22Rv1 (cell line): ENCODE data around the gene PEAK1.
"Not testable (repeated sequence)": the region's sequence is repeated elsewhere in the genome, so short reads cannot be mapped to it uniquely, and the experiment has no call there.

Source experiments
- H3K27ac ChIP-seq: fragments of 450-650 bp; 2 replicates; pipeline ENCODE4 v1.5.1; 2017
- ZFX ChIP-seq: fragments of 450-650 bp; IDR thresholded peaks from 2 replicates; pipeline ENCODE4 v1.6.1; 2017; ENCODE audit warnings: antibody characterized with exemption, borderline replicate concordance
- TF ChIP-seq, protein P1 (sequence below): fragments of 450-650 bp; IDR thresholded peaks from 2 replicates; pipeline ENCODE4 v1.5.1; 2017; ENCODE audit warnings: mild to moderate bottlenecking

PEAK1 gene

DNA sequence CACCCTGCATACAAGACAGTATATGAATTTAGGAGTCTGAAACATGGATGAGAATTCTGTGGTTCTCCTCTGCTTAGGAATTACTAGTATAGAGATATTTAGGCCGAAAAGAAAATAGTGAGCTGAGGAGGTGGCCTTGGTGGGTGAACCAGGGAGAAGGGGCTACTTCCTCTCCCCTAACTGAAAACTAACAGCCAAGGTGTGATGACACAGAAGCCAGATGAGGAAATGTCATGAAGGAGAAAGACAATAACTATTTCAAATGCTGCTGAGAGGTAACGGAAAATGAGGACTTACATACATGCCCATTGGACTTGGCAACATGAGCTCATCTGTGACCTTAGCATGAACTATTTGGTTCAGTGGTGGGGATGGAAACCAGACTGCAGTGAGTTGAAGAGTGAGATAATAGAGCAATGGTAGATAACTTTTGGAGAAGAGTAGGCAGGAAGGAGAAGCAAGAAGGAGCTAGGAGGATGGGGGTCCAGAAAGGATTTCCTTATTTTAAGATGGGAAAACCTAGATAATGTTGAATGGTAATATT is 234.6 kb downstream of the PEAK1 start:
- no peak overlapping the region for H3K27ac ChIP-seq
- TF ChIP-seq, protein P1, sequence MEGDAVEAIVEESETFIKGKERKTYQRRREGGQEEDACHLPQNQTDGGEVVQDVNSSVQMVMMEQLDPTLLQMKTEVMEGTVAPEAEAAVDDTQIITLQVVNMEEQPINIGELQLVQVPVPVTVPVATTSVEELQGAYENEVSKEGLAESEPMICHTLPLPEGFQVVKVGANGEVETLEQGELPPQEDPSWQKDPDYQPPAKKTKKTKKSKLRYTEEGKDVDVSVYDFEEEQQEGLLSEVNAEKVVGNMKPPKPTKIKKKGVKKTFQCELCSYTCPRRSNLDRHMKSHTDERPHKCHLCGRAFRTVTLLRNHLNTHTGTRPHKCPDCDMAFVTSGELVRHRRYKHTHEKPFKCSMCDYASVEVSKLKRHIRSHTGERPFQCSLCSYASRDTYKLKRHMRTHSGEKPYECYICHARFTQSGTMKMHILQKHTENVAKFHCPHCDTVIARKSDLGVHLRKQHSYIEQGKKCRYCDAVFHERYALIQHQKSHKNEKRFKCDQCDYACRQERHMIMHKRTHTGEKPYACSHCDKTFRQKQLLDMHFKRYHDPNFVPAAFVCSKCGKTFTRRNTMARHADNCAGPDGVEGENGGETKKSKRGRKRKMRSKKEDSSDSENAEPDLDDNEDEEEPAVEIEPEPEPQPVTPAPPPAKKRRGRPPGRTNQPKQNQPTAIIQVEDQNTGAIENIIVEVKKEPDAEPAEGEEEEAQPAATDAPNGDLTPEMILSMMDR, result no peak
- no peak for TF ChIP-seq ZFX

DNA sequence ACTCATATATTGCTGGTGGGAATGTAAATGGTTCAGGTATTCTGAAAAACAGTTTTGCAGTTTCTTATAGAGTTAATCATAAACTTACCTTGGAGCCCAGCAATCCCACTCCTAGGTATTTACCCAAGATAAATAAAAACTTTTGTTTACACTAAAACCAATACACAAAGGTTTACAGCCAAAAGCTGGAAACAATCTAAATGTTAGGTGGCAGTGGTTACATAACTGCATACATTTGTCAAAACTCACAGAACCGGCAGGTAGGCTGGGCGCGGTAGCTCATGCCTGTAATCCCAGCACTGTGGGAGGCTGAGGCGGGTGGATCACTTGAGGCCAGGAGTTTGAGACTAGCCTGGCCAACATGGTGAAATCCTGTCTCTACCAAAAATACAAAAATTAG is 235.6 kb downstream of the PEAK1 start:
- H3K27ac ChIP-seq, result not testable (repeated sequence)

DNA sequence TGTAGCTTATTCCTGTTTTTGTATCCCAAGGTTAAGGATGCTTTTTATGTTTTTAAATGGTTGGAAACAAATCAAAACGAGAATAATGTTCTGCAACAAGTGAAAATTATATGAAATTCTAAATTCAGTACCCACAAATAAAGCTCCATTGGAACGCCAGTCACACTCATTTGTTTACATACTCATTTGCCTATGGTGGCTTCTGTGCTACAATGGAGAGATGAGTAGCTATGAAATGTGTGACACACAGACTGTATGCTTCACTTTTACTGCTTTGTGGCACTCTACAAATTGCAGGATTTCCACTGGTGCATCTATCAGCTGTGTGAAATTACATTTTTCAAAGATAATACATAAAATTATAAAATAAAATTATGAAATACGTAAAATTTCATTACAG is 236.8 kb downstream of the PEAK1 start:
- TF ChIP-seq, protein P1, result no peak
- no peak for TF ChIP-seq ZFX
- H3K27ac ChIP-seq, result no peak overlapping the region

DNA sequence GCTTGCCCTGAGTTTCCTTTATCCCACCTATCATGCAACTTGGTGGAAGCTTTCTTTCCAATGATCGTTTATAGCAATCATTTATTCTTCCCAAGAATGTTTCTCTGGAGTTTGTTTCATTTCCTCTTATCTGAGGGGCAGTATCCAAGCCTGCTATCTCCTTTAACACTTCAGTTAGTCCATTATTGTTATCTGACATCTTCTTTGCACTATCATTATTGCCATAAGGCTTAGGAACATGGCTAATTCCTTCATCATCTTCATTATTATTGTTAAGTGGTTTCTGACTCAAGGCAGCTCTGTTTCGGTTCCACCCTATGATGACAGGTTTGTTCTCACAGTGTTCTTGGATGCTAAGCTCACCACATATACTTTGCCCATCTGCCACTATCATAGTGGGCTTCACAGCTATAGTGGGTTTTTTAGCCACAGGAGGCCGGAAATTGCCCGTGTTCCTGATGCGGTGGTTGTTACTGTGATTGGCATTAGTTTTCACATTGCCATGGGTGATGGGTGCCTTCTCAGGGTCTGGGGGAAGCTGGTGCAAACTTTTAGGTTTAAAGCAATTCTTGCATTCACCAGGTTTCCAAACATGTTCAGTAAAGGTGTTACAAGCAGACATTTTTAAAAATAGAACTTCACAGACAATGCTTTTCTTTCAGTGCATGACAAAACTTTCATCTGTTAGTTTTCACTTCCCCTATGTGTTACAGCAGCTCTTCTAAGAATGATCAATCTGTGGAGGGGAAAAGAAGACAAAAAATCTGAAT is 238.4 kb downstream of the PEAK1 start:
- no peak overlapping the region for H3K27ac ChIP-seq
- TF ChIP-seq ZFX, result no peak
- TF ChIP-seq, protein P1, result no peak

DNA sequence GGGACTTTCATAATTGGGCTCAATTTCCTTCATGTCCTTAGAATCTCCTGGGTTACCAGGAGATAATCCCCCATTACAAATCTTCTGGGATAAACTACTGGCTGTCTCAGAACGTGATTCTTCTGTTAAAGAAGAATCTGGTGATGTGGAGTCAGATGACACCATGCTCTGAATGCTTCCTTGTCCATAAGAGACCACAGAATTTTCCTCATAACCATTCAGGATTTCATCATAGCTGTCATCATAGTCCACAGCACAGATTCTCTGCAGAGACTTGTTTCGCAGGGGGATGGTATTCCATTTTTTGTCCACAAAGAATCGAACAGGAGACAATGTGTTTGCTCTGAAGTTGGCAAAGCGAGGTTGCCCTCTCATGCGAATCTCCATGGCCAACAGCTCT is 239.1 kb downstream of the PEAK1 start:
- H3K27ac ChIP-seq, result no peak overlapping the region
- TF ChIP-seq, protein P1, result no peak
- TF ChIP-seq ZFX, result no peak

DNA sequence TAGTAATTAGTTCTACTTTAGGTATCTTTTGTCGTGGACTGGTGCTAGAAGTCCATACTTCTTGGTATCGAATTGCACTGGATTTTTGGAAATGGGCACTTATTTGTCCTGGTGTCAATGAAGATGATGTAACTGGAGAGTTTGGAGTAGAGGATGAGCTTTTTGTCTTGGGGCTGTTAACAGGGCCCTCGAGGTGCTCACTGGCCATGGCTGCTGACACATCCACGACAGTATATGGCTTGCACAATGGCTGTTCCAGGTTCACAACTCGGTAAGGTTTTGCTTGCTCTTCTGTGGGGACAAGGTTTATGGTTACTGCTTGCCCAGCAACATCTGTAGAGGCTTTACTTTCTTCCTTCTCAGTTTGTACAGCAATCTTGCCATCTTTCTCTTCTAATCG is 239.6 kb downstream of the PEAK1 start:
- TF ChIP-seq, protein P1, result no peak
- TF ChIP-seq ZFX, result no peak
- no peak overlapping the region for H3K27ac ChIP-seq

DNA sequence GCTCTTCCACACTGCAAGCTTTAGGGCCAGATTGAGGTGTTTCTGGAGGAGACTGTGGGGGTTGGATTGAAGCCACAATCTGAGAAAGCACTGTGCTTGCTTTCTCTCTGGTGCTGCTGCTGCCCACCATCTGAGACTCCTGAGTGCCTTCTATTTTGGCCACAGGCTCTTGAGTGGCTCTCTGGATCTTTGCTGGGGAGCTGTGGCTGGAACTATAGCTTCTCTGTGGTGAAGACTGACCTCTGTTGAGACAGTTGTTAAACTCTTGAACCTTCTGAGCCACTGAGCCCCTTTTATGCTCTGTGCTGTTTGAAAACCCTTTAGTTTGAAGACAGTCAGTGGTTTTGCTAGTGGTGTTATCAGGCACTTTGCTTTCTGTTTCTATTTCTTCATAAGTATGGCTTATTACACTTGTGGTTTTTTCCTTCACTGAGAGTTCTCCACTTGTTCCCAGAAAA is 240.3 kb downstream of the PEAK1 start:
- H3K27ac ChIP-seq, result no peak overlapping the region
- TF ChIP-seq ZFX, result no peak
- TF ChIP-seq, protein P1, result no peak
